Ishikawa (cell line): ENCODE data around the gene PSORS1C1.

Experiments
- CEBPB ChIP-seq: IDR thresholded peaks from 2 replicates; pipeline ENCODE4 v1.6.1; 2012
- CREB1 ChIP-seq: IDR thresholded peaks from 2 replicates; pipeline ENCODE4 v1.6.1; 2012; ENCODE audit warnings: low read depth
- EGR1 ChIP-seq: IDR thresholded peaks from 2 replicates; pipeline ENCODE4 v1.6.1; 2012
- EP300 ChIP-seq: IDR thresholded peaks from 2 replicates; pipeline ENCODE4 v1.6.1; 2012; ENCODE audit warnings: borderline replicate concordance
- FOXM1 ChIP-seq: IDR thresholded peaks from 2 replicates; pipeline ENCODE4 v1.6.1; 2012; ENCODE audit warnings: low read depth, borderline replicate concordance
- MAX ChIP-seq: IDR thresholded peaks from 2 replicates; pipeline ENCODE4 v1.6.1; 2012
- NFIC ChIP-seq: IDR thresholded peaks from 2 replicates; pipeline ENCODE4 v1.6.1; 2012
- RAD21 ChIP-seq: IDR thresholded peaks from 2 replicates; pipeline ENCODE4 v1.6.1; 2012; ENCODE audit warnings: low read depth
- REST ChIP-seq: IDR thresholded peaks from 2 replicates; pipeline ENCODE4 v1.6.1; 2012; ENCODE audit warnings: low read depth, mild to moderate bottlenecking
- TAF1 ChIP-seq: IDR thresholded peaks from 2 replicates; pipeline ENCODE4 v1.6.1; 2012; ENCODE audit warnings: low read depth, mild to moderate bottlenecking
- TCF12 ChIP-seq: IDR thresholded peaks from 2 replicates; pipeline ENCODE4 v1.6.1; 2012; ENCODE audit warnings: low read depth
- TEAD4 ChIP-seq: IDR thresholded peaks from 2 replicates; pipeline ENCODE4 v1.6.1; 2012
- USF1 ChIP-seq: IDR thresholded peaks from 2 replicates; pipeline ENCODE4 v1.6.1; 2012
- YY1 ChIP-seq: IDR thresholded peaks from 2 replicates; pipeline ENCODE4 v1.6.1; 2012; ENCODE audit warnings: low read depth
- ZBTB7A ChIP-seq: IDR thresholded peaks from 2 replicates; pipeline ENCODE4 v1.6.1; 2012; ENCODE audit warnings: low read depth

The PSORS1C1 gene

GRCh38 chr6:31163922-31164321 lies 49.3 kb downstream of the PSORS1C1 start:
- no peak for TF ChIP-seq USF1
- no peak for TF ChIP-seq NFIC
- TF ChIP-seq ZBTB7A, result no peak
- TF ChIP-seq RAD21, result no peak
- no peak for TF ChIP-seq YY1

GRCh38 chr6:31165986-31166385 lies 51.4 kb downstream of the PSORS1C1 start:
- no peak for TF ChIP-seq NFIC

GRCh38 chr6:31168606-31169005 lies 54.0 kb downstream of the PSORS1C1 start:
- TF ChIP-seq FOXM1, result no peak
- no peak for TF ChIP-seq RAD21
- TF ChIP-seq CREB1, result no peak
- TF ChIP-seq TAF1, result no peak

GRCh38 chr6:31169123-31169857 lies 54.7 kb downstream of the PSORS1C1 start:
- TF ChIP-seq NFIC, result no peak
- TF ChIP-seq TCF12, result no peak
- no peak for TF ChIP-seq FOXM1
- TF ChIP-seq YY1, result no peak
- TF ChIP-seq USF1, result no peak
- no peak for TF ChIP-seq EGR1

GRCh38 chr6:31170600-31170881 lies 55.9 kb downstream of the PSORS1C1 start, which contains the start of gene POU5F1:
Gene POU5F1 (minus strand): TSS chr6:31170682. CDS start chr6:31170620, 62 bp downstream.
- TF ChIP-seq ZBTB7A (no peak), EGR1 (no peak), YY1 (no peak), FOXM1 (no peak), TEAD4 (no peak), TCF12 (no peak), REST (no peak), EP300 (no peak), MAX (no peak)

- no peak for TF ChIP-seq RAD21
- TF ChIP-seq ZBTB7A, result no peak
- TF ChIP-seq CEBPB, result no peak
- TF ChIP-seq TCF12, result no peak
- TF ChIP-seq CREB1, result no peak
- TF ChIP-seq MAX, result no peak
- TF ChIP-seq EGR1, result no peak
- TF ChIP-seq TAF1, result no peak
- no peak for TF ChIP-seq FOXM1
- TF ChIP-seq USF1, result no peak
- no peak for TF ChIP-seq NFIC
These were observed 56.5 kb downstream of the PSORS1C1 start for GRCh38 chr6:31170987-31171671.

GRCh38 chr6:31171931-31172905 lies 57.6 kb downstream of the PSORS1C1 start:
- TF ChIP-seq TAF1 (no peak), RAD21 (no peak), TCF12 (no peak), MAX (no peak), EP300 (no peak), USF1 (no peak), TEAD4 (no peak), REST (no peak), YY1 (no peak), EGR1 (no peak), NFIC (no peak), CREB1 (no peak), CEBPB (no peak), ZBTB7A (no peak), FOXM1 (no peak)
